Ishikawa (cell line): ENCODE measurements around the gene EEFSEC.
A peak's percentile ranks its signal among the peaks of the same experiment; 100 is the strongest.

Experiments used
- CEBPB ChIP-seq: IDR thresholded peaks from 2 replicates; pipeline ENCODE4 v1.6.1; 2012
- CREB1 ChIP-seq: IDR thresholded peaks from 2 replicates; pipeline ENCODE4 v1.6.1; 2012; ENCODE audit warnings: low read depth
- EGR1 ChIP-seq: IDR thresholded peaks from 2 replicates; pipeline ENCODE4 v1.6.1; 2012
- EP300 ChIP-seq: IDR thresholded peaks from 2 replicates; pipeline ENCODE4 v1.6.1; 2012; ENCODE audit warnings: borderline replicate concordance
- FOXM1 ChIP-seq: IDR thresholded peaks from 2 replicates; pipeline ENCODE4 v1.6.1; 2012; ENCODE audit warnings: low read depth, borderline replicate concordance
- NFIC ChIP-seq: IDR thresholded peaks from 2 replicates; pipeline ENCODE4 v1.6.1; 2012
- RAD21 ChIP-seq: IDR thresholded peaks from 2 replicates; pipeline ENCODE4 v1.6.1; 2012; ENCODE audit warnings: low read depth
- TAF1 ChIP-seq: IDR thresholded peaks from 2 replicates; pipeline ENCODE4 v1.6.1; 2012; ENCODE audit warnings: low read depth, mild to moderate bottlenecking
- TCF12 ChIP-seq: IDR thresholded peaks from 2 replicates; pipeline ENCODE4 v1.6.1; 2012; ENCODE audit warnings: low read depth
- TEAD4 ChIP-seq: IDR thresholded peaks from 2 replicates; pipeline ENCODE4 v1.6.1; 2012
- YY1 ChIP-seq: IDR thresholded peaks from 2 replicates; pipeline ENCODE4 v1.6.1; 2012; ENCODE audit warnings: low read depth
- ZBTB7A ChIP-seq: IDR thresholded peaks from 2 replicates; pipeline ENCODE4 v1.6.1; 2012; ENCODE audit warnings: low read depth
- TF ChIP-seq, protein P1 (sequence below): IDR thresholded peaks from 2 replicates; pipeline ENCODE4 v1.6.1; 2012
- TF ChIP-seq, protein P2 (sequence below): IDR thresholded peaks from 2 replicates; pipeline ENCODE4 v1.6.1; 2012; ENCODE audit warnings: low read depth, mild to moderate bottlenecking
- TF ChIP-seq, protein P3 (sequence below): IDR thresholded peaks from 2 replicates; pipeline ENCODE4 v1.6.1; 2012

Gene EEFSEC

DNA sequence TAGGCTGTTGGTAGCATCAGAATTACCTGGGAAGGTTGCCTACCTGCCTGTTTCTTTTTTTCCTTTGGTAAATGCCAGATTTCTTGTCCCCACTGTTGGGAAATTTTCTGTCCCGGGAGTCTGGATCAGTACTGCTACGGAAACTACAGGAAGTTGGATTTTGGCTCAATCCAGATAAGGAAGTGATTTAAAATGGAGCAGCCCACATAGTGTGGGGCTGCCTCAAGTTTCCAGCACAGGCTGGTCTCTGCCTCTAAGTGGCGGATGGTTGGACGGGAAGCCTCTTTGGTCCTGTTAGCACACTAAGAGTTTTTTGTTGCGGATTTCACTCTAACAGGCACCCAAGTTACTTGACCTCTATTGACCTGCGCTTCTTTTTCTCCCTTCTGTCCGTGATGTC, 54.7 kb downstream of the EEFSEC start:
- no peak for TF ChIP-seq TAF1
- TF ChIP-seq ZBTB7A = no peak
- no peak for TF ChIP-seq EP300
- no peak for TF ChIP-seq NFIC
- no peak for TF ChIP-seq YY1
- no peak for TF ChIP-seq CEBPB
- TF ChIP-seq TCF12 = no peak
- TF ChIP-seq TEAD4 = no peak
- TF ChIP-seq RAD21 = no peak

DNA sequence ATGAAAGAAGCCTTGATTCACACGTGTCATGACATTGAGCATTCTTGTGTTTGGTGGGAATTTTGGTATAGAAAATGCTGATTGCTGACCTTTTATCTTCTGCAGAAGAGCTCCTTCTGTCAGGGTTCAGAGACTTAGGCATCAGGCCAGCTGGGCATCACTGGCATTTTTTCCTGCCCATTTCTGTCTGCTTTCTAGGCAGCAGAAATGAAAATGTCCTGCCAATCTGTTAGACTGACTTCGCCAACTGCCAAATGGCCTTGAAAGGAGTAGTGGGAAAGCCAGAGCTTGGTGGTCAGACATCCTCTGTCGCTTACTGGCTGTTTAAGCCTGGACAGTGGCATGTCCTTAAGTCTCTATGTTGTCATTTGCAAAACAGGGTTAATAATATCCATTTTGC, 57.4 kb downstream of the EEFSEC start:
- TF ChIP-seq, protein P1, sequence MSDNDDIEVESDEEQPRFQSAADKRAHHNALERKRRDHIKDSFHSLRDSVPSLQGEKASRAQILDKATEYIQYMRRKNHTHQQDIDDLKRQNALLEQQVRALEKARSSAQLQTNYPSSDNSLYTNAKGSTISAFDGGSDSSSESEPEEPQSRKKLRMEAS = no peak
- TF ChIP-seq ZBTB7A (no peak), NFIC (no peak), TAF1 (no peak), FOXM1 (no peak), RAD21 (no peak), CEBPB (no peak), TCF12 (no peak)

DNA sequence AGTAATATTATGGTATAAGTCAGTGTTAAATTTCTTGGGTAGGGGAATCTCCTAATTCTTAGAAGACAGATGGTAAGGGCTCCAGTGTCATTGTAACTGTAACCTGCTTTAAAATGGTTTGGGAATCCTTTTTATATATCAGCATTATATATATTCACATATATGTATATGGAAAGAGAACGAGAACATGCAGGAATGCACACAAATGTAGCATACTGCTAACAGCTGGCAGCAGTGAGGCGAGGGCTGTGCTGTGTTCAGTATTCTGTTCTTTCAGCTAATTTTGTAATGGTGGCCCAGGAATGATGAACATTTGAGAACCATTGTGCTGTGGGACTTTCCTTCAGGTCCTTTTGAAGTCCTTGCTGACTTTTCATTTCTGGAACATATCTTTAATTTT, 60.8 kb downstream of the EEFSEC start:
- TF ChIP-seq YY1 (no peak), RAD21 (no peak), ZBTB7A (no peak), EP300 (no peak), CREB1 (no peak), FOXM1 (no peak), CEBPB (no peak), TCF12 (no peak), NFIC (no peak), TEAD4 (no peak), TAF1 (no peak), EGR1 (no peak)
- TF ChIP-seq, protein P1 = no peak
- TF ChIP-seq, protein P2, sequence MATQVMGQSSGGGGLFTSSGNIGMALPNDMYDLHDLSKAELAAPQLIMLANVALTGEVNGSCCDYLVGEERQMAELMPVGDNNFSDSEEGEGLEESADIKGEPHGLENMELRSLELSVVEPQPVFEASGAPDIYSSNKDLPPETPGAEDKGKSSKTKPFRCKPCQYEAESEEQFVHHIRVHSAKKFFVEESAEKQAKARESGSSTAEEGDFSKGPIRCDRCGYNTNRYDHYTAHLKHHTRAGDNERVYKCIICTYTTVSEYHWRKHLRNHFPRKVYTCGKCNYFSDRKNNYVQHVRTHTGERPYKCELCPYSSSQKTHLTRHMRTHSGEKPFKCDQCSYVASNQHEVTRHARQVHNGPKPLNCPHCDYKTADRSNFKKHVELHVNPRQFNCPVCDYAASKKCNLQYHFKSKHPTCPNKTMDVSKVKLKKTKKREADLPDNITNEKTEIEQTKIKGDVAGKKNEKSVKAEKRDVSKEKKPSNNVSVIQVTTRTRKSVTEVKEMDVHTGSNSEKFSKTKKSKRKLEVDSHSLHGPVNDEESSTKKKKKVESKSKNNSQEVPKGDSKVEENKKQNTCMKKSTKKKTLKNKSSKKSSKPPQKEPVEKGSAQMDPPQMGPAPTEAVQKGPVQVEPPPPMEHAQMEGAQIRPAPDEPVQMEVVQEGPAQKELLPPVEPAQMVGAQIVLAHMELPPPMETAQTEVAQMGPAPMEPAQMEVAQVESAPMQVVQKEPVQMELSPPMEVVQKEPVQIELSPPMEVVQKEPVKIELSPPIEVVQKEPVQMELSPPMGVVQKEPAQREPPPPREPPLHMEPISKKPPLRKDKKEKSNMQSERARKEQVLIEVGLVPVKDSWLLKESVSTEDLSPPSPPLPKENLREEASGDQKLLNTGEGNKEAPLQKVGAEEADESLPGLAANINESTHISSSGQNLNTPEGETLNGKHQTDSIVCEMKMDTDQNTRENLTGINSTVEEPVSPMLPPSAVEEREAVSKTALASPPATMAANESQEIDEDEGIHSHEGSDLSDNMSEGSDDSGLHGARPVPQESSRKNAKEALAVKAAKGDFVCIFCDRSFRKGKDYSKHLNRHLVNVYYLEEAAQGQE = no peak
- TF ChIP-seq, protein P3, sequence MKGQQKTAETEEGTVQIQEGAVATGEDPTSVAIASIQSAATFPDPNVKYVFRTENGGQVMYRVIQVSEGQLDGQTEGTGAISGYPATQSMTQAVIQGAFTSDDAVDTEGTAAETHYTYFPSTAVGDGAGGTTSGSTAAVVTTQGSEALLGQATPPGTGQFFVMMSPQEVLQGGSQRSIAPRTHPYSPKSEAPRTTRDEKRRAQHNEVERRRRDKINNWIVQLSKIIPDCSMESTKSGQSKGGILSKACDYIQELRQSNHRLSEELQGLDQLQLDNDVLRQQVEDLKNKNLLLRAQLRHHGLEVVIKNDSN = no peak

DNA sequence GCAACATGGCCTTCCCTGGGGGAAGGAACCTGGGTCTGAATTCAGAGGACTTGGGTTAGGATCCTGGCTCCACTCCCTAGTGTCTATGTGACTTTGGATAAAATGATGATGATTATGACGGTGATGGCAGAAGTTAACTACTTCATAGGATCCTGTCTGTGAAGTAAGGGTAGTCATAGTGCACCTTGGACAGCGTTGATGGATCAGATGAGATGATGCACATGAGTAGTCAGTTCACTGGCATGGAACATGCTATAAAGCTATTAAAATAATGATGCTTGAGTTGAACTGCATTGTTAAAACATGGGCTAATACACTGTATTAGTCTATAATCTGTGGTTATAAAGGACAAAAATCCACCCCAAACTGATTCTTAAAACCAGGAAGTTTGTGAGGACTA, 62.0 kb downstream of the EEFSEC start:
- TF ChIP-seq, protein P2 = peak; percentile 61; the same call in 1 of the 2 replicates
- no peak for TF ChIP-seq ZBTB7A
- TF ChIP-seq RAD21 = no peak
- TF ChIP-seq FOXM1 = no peak
- TF ChIP-seq CEBPB = no peak
- no peak for TF ChIP-seq TEAD4

DNA sequence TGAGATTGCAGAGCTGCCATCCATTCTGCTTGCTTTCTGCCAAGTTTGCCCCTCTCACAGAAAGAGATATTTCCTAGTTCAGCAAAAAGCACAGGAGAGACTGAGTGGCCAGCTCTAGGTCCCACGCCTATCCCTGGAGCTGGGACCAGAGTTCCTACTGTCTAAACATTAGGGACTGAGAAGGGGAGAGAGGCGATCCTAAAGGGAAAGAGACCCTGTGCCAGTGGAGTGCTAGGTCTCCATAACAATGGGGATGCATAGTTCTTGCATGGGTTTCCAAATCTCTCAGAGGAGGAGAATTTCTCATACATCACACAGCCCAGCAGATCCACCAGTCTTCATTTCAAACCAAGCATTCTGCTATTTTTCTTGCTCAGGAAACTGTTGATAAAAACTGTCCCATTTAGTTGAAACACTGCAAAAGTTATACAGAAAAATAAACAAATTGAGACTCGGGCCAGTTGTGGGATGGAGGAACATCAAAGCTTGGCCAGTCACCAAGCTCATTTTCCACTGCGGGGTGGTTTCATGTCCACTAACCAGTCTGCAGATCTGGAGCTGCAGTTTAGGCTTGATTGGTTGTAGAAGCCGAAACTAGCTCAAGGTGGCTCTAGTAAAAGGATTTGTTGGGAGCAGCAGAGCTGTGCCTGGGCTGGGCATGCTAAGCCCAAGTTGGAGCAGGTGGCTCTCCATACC, 62.7 kb downstream of the EEFSEC start:
- TF ChIP-seq EP300 (no peak), RAD21 (no peak), TEAD4 (no peak), FOXM1 (no peak)

DNA sequence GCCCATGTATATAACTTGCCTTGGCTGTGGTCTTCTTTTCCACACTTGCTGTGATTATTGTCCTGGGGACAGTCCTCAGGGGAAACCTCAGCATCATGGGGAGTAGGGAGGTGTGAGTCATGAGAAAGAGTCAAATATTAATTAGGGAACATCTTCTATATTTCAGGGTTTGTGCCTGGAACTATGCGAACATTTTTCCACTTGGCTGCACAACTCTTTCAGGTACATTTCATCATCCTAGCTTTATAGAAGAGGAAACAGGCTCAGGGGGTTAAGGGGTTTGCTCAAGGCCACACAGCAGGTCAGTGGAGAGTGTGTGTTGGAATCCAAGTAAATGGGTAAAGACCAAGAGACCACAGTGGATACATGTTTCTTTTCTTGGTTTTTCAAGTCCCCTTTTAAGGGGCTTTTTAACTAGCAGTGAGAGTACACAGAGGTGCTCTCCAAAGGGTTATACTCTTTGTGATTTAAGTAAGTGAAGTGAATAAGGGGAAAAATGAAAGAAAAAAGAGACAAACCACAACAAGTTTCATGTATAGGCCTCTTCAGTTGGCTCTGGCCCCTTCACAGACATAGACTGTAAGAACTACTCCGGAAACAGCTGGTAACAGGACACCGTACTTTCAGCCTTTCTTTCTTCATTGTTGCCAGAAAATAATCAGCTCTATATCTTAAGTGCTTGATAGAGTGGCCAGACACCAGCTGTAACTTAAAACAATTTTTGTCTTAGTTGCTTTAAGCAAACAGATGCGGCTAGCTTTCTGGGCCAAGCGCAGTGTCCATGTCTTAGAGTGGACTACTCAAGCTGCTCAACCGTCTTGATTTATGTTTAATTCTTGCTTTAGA, 64.6 kb downstream of the EEFSEC start:
- TF ChIP-seq NFIC (0 out of 2 replicates have a peak, but pooled peaks have one; percentile 6), CEBPB (peak; percentile 76), TEAD4 (no peak), ZBTB7A (no peak)
- TF ChIP-seq, protein P3 = no peak
